HG02885 (cell line): ENCODE data around the gene CFAP43.

Source experiments
- ATAC-seq: cut with Tn5 transposase; IDR thresholded peaks from one replicate; pipeline ENCODE4 v1.9.1; 2021; ENCODE audit warnings: mild to moderate bottlenecking; ENCODE audit not compliant: unreplicated experiment, poor library complexity

The CFAP43 gene

GRCh38 chr10:104231784-104232612 lies at the start of gene CFAP43:
Gene CFAP43, minus strand, starts transcription at chr10:104232364. Its CDS starts 118 bp downstream, at chr10:104232246.
- ATAC-seq, result peak; percentile 100

GRCh38 chr10:104281694-104282093 lies 49.5 kb upstream of the CFAP43 start:
- no peak for ATAC-seq

- no peak for ATAC-seq
These were observed 47.5 kb upstream of the CFAP43 start for GRCh38 chr10:104279550-104280259.

- no peak for ATAC-seq
These were observed 45.6 kb upstream of the CFAP43 start for GRCh38 chr10:104277785-104278184.

GRCh38 chr10:104276192-104276591 lies 44.0 kb upstream of the CFAP43 start:
- ATAC-seq, result no peak

- ATAC-seq, result peak; percentile 90
These were observed 42.9 kb upstream of the CFAP43 start for GRCh38 chr10:104274762-104275721.

- ATAC-seq, result no peak
These were observed 41.9 kb upstream of the CFAP43 start for GRCh38 chr10:104273899-104274575.

GRCh38 chr10:104273286-104273685 lies 41.1 kb upstream of the CFAP43 start:
- ATAC-seq, result no peak

GRCh38 chr10:104268713-104269645 lies 36.8 kb upstream of the CFAP43 start, which contains the start of gene GSTO2:
Gene GSTO2, plus strand, starts transcription at chr10:104269184. Its CDS starts 5,732 bp downstream, at chr10:104274916.
- ATAC-seq, result peak; percentile 99

GRCh38 chr10:104268405-104268712 lies 36.2 kb upstream of the CFAP43 start:
- ATAC-seq, result no peak

GRCh38 chr10:104267721-104268404 lies 35.7 kb upstream of the CFAP43 start:
- no peak for ATAC-seq

- ATAC-seq, result no peak
These were observed 32.6 kb upstream of the CFAP43 start for GRCh38 chr10:104264783-104265182.

GRCh38 chr10:104262055-104262454 lies 29.9 kb upstream of the CFAP43 start:
- no peak for ATAC-seq

GRCh38 chr10:104260775-104261115 lies 28.6 kb upstream of the CFAP43 start:
- ATAC-seq, result no peak

- no peak for ATAC-seq
These were observed 28.0 kb upstream of the CFAP43 start for GRCh38 chr10:104259999-104260774.

GRCh38 chr10:104259456-104259855 lies 27.3 kb upstream of the CFAP43 start:
- no peak for ATAC-seq

- no peak for ATAC-seq
These were observed 26.0 kb upstream of the CFAP43 start for GRCh38 chr10:104258209-104258608.

- ATAC-seq, result no peak
These were observed 25.1 kb upstream of the CFAP43 start for GRCh38 chr10:104257235-104257634.
